HepG2 (cell line): Measurements from ENCODE around the gene EEF1AKMT4. TPM values are rescaled to one million over a fixed set of nuclear protein-coding genes. Genes with fewer than 3 reads are reported as not detected.

Source experiments
- ZNF331 ChIP-seq: sonication (generic); formaldehyde crosslinking; IDR thresholded peaks from 2 replicates; pipeline ENCODE4 v1.4.0; 2020; ENCODE audit warnings: missing genetic modification reagents
- polyA plus RNA-seq, 8 experiments: library from polyadenylated mRNA; depleted of rRNA in 3 of 8; stranded (reverse) in 7 of 8; unstranded in 1 of 8; fragments of >200 nt; fragmentation: Illumina TruSeq in 4 of 8; extraction: Trizol in 4 of 8; gene quantifications; 2 replicates each; pipeline versions ENCODE4 v1.2.1 to v1.2.3, GENCODE V29; 2011 to 2016; ENCODE audit warnings: low read depth in 4 of 8, missing spikeins in 1 of 8, mixed read lengths in 1 of 8; ENCODE audit not compliant: insufficient read depth in 1 of 8
- total RNA-seq, 5 experiments: library from RNA; depleted of rRNA; stranded (reverse); fragments of >200 nt; fragmentation: Illumina TruSeq; extraction: Trizol; gene quantifications; 2 replicates each; pipeline ENCODE4 v1.2.3, GENCODE V29; 2016; ENCODE audit warnings: low read depth in 1 of 5
- TF ChIP-seq, protein P1 (sequence below): sonication (generic); formaldehyde crosslinking; IDR thresholded peaks from 2 replicates; pipeline ENCODE4 v1.4.0; 2020; ENCODE audit warnings: missing genetic modification reagents
- TF ChIP-seq, protein P2 (sequence below), 2 experiments: sonication (generic) in 1 of 2; formaldehyde crosslinking in 1 of 2; IDR thresholded peaks; 2 replicates each; pipeline versions ENCODE4 v1.6.1 to v1.9.0; 2014 to 2022; ENCODE audit warnings: antibody characterized with exemption in 1 of 2, borderline replicate concordance in 1 of 2, inconsistent platforms in 1 of 2, low read depth in 1 of 2, missing genetic modification reagents in 1 of 2

EEF1AKMT4 gene
- total and polyA plus RNA-seq, 2 of the 13 experiments (the other 11 are each of a cell fraction or from before 2014, with no cell fraction given) = 13.1 to 15.8 TPM

DNA sequence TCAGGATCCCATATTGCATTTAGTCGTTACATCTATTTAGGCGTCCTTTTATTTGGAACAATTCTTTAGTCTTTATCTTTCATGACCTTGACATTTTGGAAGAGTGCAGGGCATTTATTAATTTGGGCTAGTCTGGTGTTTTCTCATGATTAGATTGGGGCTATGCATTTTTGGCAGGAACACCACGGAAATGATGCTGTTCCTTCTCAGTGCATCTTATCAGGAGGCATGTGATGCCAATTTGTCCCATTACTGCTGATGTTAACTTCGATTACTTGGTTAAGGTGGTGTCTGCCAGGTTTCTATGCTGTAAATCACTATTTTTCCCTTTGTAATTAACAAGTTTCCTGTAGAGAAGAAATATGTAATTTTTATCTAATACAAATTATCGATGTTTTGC lies 38.2 kb upstream of the EEF1AKMT4 start (continued):
- TF ChIP-seq, protein P1, sequence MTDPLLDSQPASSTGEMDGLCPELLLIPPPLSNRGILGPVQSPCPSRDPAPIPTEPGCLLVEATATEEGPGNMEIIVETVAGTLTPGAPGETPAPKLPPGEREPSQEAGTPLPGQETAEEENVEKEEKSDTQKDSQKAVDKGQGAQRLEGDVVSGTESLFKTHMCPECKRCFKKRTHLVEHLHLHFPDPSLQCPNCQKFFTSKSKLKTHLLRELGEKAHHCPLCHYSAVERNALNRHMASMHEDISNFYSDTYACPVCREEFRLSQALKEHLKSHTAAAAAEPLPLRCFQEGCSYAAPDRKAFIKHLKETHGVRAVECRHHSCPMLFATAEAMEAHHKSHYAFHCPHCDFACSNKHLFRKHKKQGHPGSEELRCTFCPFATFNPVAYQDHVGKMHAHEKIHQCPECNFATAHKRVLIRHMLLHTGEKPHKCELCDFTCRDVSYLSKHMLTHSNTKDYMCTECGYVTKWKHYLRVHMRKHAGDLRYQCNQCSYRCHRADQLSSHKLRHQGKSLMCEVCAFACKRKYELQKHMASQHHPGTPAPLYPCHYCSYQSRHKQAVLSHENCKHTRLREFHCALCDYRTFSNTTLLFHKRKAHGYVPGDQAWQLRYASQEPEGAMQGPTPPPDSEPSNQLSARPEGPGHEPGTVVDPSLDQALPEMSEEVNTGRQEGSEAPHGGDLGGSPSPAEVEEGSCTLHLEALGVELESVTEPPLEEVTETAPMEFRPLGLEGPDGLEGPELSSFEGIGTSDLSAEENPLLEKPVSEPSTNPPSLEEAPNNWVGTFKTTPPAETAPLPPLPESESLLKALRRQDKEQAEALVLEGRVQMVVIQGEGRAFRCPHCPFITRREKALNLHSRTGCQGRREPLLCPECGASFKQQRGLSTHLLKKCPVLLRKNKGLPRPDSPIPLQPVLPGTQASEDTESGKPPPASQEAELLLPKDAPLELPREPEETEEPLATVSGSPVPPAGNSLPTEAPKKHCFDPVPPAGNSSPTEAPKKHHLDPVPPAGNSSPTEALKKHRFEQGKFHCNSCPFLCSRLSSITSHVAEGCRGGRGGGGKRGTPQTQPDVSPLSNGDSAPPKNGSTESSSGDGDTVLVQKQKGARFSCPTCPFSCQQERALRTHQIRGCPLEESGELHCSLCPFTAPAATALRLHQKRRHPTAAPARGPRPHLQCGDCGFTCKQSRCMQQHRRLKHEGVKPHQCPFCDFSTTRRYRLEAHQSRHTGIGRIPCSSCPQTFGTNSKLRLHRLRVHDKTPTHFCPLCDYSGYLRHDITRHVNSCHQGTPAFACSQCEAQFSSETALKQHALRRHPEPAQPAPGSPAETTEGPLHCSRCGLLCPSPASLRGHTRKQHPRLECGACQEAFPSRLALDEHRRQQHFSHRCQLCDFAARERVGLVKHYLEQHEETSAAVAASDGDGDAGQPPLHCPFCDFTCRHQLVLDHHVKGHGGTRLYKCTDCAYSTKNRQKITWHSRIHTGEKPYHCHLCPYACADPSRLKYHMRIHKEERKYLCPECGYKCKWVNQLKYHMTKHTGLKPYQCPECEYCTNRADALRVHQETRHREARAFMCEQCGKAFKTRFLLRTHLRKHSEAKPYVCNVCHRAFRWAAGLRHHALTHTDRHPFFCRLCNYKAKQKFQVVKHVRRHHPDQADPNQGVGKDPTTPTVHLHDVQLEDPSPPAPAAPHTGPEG (CRISPR knock-in tag) = no peak
- TF ChIP-seq, protein P2, sequence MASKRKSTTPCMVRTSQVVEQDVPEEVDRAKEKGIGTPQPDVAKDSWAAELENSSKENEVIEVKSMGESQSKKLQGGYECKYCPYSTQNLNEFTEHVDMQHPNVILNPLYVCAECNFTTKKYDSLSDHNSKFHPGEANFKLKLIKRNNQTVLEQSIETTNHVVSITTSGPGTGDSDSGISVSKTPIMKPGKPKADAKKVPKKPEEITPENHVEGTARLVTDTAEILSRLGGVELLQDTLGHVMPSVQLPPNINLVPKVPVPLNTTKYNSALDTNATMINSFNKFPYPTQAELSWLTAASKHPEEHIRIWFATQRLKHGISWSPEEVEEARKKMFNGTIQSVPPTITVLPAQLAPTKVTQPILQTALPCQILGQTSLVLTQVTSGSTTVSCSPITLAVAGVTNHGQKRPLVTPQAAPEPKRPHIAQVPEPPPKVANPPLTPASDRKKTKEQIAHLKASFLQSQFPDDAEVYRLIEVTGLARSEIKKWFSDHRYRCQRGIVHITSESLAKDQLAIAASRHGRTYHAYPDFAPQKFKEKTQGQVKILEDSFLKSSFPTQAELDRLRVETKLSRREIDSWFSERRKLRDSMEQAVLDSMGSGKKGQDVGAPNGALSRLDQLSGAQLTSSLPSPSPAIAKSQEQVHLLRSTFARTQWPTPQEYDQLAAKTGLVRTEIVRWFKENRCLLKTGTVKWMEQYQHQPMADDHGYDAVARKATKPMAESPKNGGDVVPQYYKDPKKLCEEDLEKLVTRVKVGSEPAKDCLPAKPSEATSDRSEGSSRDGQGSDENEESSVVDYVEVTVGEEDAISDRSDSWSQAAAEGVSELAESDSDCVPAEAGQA (IDR thresholded peaks at IDR 0.05; ENCODE audit: low read depth) = no peak
- TF ChIP-seq, protein P2 (CRISPR knock-in tag; IDR thresholded peaks at IDR 0.05; ENCODE audit: borderline replicate concordance) = no peak
- TF ChIP-seq ZNF331 = no peak
